GM20431 (cell line): Measurements from ENCODE around the gene MAP3K4.

ENCODE experiments used
- in situ Hi-C: fragments of 300-500 bp; cut with MseI, MboI; formaldehyde crosslinking; loops from one replicate; pipeline ENCODE4 v1.15.0; 2020; ENCODE audit warnings: low sequenced_read_pairs; ENCODE audit not compliant: unreplicated experiment

Gene MAP3K4, protein sequence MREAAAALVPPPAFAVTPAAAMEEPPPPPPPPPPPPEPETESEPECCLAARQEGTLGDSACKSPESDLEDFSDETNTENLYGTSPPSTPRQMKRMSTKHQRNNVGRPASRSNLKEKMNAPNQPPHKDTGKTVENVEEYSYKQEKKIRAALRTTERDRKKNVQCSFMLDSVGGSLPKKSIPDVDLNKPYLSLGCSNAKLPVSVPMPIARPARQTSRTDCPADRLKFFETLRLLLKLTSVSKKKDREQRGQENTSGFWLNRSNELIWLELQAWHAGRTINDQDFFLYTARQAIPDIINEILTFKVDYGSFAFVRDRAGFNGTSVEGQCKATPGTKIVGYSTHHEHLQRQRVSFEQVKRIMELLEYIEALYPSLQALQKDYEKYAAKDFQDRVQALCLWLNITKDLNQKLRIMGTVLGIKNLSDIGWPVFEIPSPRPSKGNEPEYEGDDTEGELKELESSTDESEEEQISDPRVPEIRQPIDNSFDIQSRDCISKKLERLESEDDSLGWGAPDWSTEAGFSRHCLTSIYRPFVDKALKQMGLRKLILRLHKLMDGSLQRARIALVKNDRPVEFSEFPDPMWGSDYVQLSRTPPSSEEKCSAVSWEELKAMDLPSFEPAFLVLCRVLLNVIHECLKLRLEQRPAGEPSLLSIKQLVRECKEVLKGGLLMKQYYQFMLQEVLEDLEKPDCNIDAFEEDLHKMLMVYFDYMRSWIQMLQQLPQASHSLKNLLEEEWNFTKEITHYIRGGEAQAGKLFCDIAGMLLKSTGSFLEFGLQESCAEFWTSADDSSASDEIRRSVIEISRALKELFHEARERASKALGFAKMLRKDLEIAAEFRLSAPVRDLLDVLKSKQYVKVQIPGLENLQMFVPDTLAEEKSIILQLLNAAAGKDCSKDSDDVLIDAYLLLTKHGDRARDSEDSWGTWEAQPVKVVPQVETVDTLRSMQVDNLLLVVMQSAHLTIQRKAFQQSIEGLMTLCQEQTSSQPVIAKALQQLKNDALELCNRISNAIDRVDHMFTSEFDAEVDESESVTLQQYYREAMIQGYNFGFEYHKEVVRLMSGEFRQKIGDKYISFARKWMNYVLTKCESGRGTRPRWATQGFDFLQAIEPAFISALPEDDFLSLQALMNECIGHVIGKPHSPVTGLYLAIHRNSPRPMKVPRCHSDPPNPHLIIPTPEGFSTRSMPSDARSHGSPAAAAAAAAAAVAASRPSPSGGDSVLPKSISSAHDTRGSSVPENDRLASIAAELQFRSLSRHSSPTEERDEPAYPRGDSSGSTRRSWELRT (N-terminal part only)

DNA sequence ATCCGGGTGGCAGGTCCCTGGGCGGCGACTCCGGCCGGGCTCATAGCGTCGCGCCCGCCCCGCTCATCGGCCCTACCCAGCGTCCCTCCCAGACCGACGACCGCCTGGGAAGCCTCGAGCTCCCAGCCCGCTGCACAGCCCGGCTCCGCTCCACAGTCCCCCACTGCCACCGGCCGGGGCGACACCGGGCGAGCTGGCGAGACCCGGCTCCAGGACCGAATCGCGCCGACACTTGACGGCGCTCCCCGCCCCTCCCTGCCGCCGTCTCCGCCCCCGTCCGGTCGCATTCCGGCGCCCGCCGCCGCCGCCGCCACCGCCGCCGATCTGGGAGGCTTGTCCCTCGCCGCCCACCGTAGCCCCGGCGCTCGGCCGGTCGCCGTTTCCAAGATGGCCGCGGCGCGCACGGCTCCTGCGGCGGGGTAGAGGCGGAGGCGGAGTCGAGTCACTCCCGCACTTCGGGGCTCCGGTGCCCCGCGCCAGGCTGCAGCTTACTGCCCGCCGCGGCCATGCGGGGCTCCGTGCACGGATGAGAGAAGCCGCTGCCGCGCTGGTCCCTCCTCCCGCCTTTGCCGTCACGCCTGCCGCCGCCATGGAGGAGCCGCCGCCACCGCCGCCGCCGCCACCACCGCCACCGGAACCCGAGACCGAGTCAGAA, at the start of gene MAP3K4:
Gene MAP3K4, plus strand, starts transcription at position 364 of the 655 bp plus-strand sequence. Its CDS starts 163 bp downstream, at position 527.
- in situ Hi-C loops, result no loop called here

DNA sequence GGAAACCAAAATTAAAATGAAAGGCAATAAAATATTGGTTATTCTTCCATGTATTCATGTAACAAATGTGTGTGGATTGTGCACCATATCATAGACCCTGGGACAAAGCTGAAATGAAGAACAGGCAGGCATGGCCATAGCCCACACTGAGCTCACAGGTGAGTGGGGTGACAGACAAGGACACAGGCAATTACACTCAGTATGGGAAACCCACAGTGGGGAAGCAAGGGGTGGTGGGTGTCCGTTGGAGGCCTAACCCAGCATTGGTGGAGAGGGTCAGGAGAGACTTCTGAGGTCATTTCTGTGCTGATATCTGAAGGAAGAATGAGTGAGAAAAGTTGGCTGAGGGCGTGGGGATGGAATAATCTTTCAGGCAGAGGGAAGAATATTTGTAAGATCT, 47.6 kb upstream of the MAP3K4 start:
- in situ Hi-C loops, result no loop called here

DNA sequence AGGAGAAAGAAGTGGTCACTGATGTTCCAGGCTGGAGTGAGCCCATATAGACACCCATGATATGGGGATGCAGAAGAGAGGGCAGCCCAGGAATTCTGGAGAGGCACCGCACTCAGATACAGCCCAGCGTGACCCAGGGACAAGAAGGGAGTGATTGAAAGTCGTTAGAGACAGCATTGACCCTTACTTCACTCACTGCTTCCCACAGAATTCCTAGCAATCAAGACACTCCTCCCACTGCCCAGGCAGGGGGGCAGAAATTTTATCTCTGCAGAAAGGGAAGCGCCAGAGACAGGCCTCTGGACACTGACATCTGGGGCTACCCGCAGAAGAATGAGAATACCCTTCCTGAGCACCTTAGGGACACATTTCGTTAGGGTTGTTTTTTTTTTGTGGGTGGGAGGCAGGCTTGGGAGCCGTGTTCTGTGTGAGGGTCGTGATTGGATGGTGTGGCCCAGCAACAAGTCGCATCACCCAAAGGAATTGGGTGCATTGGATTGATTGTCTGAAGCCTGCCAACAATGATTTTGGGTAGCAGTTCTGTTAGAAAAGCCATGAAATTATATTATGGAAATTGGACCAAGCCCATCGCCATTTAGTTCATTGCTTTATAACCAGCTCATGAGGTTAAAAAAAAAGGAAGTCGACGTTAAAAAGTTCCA, 45.9 kb upstream of the MAP3K4 start:
- in situ Hi-C loops, result no loop called here

DNA sequence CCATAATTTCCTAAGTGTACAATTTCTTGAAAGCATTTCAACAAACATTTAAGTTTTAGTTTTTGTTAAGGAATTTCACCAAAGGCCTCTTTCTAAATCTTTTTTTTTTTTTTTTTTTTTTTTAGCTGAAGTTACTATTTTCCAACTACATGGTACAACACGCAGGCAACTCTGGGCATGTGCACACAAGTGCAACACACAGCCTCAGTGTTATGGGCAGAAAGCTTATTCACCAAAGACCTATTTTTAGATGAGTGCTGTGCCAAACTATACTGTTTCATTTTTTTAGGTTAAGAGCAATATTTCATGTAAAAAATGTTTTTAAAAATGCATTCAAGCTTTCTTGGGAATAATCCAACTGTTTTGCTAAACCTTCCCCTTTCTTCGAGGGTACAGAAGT, 42.0 kb upstream of the MAP3K4 start:
- in situ Hi-C loops, result no loop called here

DNA sequence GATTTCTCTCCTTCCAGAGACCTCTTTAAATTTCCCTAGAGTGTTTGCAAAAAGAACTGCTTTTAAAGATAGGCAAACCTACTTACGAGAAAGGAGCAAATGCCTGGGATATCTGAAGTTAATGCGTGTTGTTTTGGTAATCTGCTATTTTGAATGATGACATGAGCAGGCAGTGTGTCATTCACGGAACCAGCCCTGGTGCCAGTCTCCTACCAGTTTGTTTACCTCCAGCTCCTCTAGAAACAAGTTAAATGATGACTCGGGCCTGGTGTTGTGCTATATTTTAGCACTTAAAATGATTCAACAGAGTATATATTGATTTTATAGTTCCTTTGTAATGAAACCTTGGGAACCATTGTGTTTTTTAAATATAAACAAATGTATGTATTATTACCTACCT, 41.1 kb upstream of the MAP3K4 start:
- in situ Hi-C loops, result no loop called here

DNA sequence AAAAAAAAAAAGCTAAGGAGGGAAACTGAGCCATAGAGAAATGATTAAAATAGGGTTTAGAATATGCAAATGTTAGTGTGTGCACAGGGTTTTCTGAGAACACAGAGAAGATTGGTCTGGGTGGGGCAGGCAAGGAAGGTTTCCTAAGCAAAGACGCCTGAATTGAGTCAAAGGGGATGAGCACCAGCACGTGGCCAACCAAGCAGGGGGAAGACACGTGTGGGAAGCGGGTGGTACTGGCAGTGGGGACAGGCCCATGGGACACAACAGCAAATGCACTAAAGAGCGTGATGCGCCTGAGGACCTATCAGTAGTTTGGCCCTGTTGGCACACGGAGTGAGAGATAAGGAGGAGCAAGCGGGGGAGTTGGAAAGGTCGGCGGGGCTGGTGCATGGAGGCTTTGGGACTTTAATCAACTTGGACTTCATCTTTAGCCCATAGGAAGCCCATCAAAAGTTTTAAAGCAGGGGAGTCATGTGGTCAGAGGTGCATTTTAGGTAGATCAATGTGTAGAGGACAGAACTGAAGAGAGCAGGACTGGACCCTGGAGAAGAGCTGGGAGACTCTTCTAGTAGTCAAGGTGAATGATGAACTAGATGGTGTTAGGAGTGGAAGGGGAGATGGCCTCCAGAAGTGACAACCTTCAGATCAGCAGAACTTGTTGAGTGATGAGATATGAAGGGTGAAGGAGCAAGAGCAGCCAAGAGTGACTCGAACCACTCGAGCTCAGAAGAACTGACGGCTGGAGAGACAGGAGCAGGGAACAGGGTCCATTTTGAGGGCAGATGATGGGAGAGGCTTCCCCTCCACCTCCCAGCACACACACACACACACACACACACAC, 40.2 kb upstream of the MAP3K4 start:
- in situ Hi-C loops, result no loop called here

DNA sequence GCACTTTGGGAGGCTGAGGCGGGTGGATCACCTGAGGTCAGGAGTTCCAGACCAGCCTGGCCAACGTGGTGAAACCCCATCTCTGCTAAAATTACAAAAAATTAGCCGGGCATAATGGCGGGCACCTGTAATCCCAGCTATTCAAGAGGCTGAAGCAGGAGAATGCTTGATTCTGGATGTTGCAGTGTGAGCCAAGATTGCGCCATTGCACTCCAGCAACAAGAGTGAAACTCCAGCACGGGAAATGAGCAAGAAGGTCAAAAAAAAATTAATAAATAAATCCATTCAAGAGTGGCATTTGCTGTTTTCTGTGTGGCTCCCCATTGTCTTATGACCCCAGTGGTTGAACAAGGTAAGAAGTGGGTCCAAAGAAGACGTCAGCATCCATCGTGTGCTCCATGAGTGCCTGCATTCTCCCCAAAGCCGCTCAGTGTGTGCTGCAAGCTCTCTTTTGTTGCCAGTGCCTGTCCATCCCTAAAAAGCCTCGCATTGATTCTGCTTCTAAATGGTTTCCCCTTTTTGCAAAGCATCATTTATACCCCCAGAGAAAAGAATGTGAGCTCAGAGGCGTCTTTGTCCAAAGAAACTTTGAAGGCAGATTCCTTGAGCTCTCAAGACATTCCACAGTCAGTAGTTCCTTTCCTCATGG, 38.8 kb upstream of the MAP3K4 start:
- in situ Hi-C loops, result no loop called here

DNA sequence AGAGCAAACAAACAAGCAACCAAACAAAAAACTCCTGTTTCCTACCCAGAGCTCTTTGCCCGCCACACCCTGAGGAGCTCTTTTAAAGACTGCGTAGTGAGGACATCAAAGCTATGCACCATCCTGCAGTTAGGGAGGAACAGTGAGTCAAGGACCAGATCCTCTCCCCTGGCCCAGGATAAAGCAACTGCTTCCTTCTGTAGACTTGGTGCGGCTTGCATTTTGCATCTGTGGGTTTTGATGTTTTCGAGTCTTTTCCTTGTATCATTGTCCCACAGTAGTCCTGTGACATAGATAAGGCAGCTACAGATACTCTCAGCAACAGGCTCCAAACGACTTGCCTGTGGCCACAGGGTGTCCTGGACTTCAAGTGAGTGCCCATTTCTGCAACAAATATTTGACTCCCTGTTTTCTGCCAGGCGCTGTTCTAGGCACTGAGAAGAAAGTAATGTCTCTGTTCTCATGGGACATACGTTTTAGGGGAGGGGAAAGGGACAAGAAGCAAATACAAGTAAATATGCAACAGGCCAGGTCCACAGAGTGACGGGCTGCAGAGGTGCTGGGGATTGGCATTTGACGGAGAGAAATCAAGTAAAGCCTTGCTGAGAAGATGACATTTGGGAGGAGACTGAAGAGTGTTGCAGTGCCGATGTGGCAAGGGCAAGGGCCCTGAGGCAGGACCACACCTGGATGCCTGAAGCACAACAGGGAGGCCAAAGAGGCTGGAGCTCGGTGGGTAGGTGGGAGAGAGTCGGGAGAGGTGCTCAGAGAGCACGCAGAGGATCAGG, 35.9 kb upstream of the MAP3K4 start:
- in situ Hi-C loops, result no loop called here

DNA sequence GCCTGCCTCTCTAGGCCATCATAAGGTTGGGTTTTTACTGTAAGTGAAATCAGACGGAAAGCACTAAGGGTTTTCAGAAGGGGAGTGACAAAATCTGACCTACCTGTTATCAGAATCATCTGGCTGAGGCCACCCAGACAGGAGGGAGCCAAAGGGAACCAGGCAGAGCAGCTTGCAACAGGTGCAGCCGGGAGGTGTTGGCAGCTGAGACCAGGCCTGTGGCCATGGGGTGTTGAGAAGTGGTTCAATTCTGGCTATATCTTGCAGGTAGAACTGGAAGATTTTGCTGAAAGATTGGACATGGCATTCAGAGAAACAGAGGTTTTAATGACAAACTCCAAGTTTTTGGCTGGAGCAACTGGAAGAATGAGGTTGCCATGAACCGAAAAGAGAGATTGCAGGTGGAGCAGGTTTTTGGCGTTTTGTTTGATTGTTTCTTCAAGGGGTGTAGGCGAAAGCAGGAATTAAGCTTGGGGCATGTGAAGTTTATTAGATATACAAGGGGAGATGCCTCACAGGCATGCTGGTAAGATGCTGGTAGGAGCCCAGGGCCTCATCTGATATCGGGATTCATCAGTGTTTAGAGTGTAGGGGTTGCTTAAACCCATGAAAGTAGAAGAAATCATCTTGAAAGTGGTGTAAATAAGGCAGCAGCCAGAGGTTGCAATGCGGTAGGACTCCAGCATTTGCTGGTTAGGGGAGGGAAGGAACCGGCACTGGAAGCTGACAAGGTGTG, 35.1 kb upstream of the MAP3K4 start:
- in situ Hi-C loops, result no loop called here

DNA sequence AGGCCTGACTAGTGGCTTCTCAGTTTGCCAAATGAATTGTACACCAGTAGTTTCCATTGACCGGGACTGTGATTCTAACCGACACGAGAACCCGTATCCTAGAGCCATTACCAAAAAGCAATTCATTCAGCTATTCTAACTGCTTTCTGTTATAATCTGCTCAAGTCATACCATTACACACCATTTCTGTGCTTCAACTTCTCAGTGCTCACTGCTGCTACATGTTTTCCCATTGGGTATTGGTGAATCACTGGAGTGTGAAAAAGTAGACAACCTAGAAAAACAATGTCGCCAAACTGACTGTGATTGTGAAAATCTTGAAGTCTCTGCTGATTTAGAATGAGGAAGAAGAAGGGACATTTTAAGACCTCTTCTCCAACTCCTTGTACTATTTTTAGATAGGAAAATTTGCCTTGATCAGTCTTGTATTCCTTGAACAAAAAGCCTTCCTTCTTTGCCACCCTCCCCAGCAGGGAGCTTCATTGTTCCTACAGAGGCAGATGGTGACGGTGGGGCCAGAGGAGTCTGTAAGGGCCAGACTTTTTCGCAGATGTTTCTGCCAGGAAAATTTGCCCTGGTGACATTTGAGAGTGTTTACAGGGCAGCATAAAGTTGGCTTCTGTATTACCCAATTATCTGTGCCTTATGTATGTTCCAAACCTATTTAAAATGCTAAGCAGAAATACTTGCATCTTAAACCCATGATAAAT, 31.7 kb upstream of the MAP3K4 start:
- in situ Hi-C loops, result no loop called here

DNA sequence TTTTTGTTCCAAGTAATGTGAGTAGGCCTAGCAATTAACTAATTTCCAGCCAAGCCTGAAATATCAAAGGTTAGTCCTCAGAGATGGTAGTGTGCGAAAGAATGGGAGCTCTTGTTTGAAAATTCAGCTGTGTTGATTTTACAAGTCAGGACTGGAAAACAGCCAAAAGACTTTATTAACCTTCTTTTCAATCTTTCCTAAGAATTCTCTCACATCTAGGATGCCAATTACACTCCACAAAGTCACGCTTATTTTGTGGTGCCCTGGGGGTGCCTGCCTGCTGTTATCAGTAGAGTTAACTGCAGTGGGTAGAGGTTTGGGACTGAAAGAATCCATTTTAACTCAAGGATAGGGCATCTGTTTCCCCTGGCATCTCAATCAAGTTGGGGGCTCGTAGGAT, 30.7 kb upstream of the MAP3K4 start:
- in situ Hi-C loops, result no loop called here

DNA sequence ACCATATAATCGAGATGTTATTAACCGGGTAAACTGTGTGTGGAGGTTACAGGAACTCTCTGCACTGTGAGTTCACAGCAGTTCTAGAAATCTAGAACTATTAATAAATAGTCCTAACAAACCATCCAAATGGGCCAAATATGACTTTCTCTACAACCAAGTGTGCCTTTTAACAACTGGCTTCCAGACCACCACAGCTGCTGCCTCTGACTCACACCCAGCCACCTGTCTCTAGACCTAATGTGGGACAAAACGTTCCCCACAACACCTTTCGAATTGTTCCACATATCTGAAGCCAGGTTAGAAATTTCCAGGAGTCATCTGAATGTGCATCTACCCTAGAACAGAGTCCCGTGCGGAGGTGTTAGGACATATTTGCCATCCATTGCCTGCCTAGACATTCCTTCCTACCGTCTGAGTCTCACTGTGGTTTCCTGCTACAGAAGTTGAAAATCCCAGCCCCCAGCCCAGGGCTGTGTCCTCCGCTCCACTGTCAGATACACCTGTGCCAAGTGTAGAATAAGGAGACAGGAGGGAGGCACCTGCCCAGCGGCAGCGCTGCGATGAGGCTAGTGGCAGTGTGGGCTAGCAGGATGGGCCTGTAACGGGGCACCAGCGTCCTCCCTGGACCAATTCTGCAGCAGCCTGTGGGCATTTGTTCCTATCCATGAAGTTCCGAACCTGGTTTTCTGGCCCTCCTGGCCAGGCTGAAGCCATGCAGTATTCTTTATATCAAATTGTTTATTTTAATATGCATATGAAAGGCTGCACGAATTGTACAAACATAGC, 28.5 kb upstream of the MAP3K4 start:
- in situ Hi-C loops, result no loop called here

DNA sequence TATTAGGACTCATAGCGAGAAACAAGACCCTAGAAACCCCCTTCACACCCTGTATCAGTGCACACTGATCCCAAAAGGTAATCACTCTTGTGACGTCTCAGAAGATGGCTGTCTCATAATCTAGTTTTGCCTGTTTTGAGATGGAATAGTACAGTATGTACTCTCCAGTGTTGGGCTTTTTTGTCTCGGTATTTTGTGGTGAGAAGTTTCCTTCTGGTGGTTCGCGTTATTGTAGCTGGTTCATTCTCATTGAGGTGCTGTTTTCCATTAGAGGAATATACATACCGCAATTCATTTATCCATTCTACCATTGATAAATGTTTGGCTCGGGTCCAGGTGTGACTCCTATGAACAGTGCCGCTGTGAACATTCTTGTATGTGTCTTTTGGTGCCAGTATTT, 27.9 kb upstream of the MAP3K4 start:
- in situ Hi-C loops, result no loop called here

DNA sequence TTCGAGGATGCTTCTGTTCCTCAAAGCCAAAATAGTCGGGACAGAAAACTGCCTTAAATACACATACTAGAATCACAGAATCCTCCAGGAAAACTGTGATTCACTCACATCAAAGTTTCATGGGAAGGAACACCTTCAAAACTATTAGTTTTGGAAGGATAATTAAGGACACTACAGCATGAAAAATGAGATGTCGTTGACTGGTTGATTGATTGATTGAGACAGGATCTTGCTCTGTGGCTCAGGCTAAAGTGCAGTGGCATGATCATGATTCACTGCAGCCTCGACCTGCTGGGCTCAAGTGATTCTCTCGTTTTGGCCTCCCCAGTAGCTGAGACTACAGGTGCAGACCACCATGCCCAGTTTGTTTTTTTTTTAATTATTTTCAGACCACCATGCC, 25.7 kb upstream of the MAP3K4 start:
- in situ Hi-C loops, result no loop called here

DNA sequence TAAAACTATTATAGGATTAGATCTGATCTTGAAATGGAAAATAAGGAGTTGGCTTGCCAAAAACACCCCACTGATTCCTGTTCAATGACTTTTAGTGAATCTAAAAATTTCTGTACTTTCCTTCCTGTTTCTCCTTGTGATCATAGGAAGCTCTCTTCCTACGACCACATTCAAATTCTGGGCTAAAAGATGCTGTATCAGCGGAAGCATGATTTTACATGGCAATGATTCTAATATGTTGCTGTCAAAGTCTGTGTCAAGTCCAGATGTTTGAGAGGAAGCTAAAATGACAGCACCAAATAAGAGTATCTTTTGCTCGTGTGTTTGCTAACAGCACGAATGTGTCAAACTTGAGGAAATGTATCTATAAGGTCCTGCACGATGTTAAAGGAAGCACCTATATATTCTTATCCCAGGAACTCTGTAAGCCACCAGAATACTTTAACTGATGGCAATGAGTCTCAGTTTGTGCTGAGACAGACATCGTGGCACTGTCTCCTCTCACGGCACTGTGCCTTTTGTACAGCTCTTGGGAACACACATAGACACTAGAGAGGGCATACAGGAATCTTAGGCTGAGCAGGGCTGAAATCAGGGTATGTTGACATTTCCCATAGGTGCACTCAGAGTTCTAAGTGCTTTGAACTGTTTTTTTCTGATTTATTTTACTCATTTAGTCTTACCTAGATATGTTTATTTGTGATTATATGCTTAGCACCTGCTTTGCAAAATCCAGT, 24.9 kb upstream of the MAP3K4 start:
- in situ Hi-C loops, result no loop called here
